ENCODE data around the gene FGF21.

Gene FGF21

GRCh38 chr19:48772503-48772953, 17.2 kb downstream of the FGF21 start:
- TF ChIP-seq, protein P1, sequence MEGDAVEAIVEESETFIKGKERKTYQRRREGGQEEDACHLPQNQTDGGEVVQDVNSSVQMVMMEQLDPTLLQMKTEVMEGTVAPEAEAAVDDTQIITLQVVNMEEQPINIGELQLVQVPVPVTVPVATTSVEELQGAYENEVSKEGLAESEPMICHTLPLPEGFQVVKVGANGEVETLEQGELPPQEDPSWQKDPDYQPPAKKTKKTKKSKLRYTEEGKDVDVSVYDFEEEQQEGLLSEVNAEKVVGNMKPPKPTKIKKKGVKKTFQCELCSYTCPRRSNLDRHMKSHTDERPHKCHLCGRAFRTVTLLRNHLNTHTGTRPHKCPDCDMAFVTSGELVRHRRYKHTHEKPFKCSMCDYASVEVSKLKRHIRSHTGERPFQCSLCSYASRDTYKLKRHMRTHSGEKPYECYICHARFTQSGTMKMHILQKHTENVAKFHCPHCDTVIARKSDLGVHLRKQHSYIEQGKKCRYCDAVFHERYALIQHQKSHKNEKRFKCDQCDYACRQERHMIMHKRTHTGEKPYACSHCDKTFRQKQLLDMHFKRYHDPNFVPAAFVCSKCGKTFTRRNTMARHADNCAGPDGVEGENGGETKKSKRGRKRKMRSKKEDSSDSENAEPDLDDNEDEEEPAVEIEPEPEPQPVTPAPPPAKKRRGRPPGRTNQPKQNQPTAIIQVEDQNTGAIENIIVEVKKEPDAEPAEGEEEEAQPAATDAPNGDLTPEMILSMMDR (IDR thresholded peaks at IDR 0.05), result no peak
- H3K9me3 ChIP-seq, result no peaks in the 10 kb centered on the region
- no peak overlapping the region for H3K4me3 ChIP-seq (ENCODE audit: low read depth in 1 of 2, low read length in 1 of 2)
- no peaks in the 10 kb centered on the region for H3K4me1 ChIP-seq (ENCODE audit: control insufficient read depth in 1 of 2, insufficient read depth in 1 of 2, low read depth in 1 of 2, low read length in 1 of 2)
- no peak overlapping the region for H3K27ac ChIP-seq
- no peaks in the 10 kb centered on the region for H3K36me3 ChIP-seq
- peaks cover 30% of the 10 kb centered on the region for H3K27me3 ChIP-seq

- TF ChIP-seq, protein P1 (IDR thresholded peaks at IDR 0.05), result no peak
- H3K27me3 ChIP-seq, result peaks cover 6% of the 10 kb centered on the region
- H3K36me3 ChIP-seq, result no peaks in the 10 kb centered on the region
- H3K4me3 ChIP-seq (ENCODE audit: low read depth in 1 of 2, low read length in 1 of 2), result no peak overlapping the region
- H3K9me3 ChIP-seq, result no peaks in the 10 kb centered on the region
- H3K4me1 ChIP-seq (ENCODE audit: control insufficient read depth in 1 of 2, insufficient read depth in 1 of 2, low read depth in 1 of 2, low read length in 1 of 2), result no peaks in the 10 kb centered on the region
- H3K27ac ChIP-seq, result no peak overlapping the region
Measured at GRCh38 chr19:48777139-48777538, 21.8 kb downstream of the FGF21 start.

DNA sequence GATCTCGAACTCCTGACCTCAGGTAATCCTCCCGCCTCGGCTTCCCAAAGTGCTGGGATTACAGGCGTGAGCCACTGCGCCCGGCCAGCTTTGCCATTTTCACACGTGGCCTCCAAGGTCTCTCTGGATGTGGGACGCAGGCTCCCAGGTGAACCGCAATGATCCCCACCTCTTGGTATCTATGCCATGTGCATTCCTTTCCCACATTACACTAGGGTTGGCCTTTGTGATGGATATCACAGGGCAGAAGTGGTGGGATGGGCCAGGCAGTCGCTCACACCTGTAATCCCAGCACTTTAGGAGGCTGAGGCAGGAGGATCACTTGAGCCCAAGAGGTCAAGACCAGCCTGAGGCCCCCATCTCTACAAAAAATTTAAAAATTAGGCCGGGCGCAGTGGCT, 22.4 kb downstream of the FGF21 start:
- TF ChIP-seq, protein P1 (IDR thresholded peaks at IDR 0.05), result no peak
- Histone ChIP-seq H3K4me1 (ENCODE audit: control insufficient read depth in 1 of 2, insufficient read depth in 1 of 2, low read depth in 1 of 2, low read length in 1 of 2) (no peaks in the 10 kb centered on the region), H3K4me3 (ENCODE audit: low read depth in 1 of 2, low read length in 1 of 2) (no peak overlapping the region), H3K27ac (no peak overlapping the region), H3K36me3 (no peaks in the 10 kb centered on the region), H3K27me3 (peaks cover 10% of the 10 kb centered on the region), H3K9me3 (no peaks in the 10 kb centered on the region)

GRCh38 chr19:48779636-48780035, 24.3 kb downstream of the FGF21 start:
- Histone ChIP-seq H3K9me3 (no peaks in the 10 kb centered on the region), H3K4me3 (ENCODE audit: low read depth in 1 of 2, low read length in 1 of 2) (no peak overlapping the region), H3K36me3 (no peaks in the 10 kb centered on the region), H3K4me1 (ENCODE audit: control insufficient read depth in 1 of 2, insufficient read depth in 1 of 2, low read depth in 1 of 2, low read length in 1 of 2) (no peaks in the 10 kb centered on the region), H3K27ac (no peak overlapping the region), H3K27me3 (peaks cover 14% of the 10 kb centered on the region)
- TF ChIP-seq, protein P1 (IDR thresholded peaks at IDR 0.05), result no peak

- peaks cover 17% of the 10 kb centered on the region for H3K27me3 ChIP-seq
- no peak overlapping the region for H3K27ac ChIP-seq
- no peak overlapping the region for H3K4me3 ChIP-seq (ENCODE audit: low read depth in 1 of 2, low read length in 1 of 2)
- H3K9me3 ChIP-seq, result no peaks in the 10 kb centered on the region
- H3K4me1 ChIP-seq (ENCODE audit: control insufficient read depth in 1 of 2, insufficient read depth in 1 of 2, low read depth in 1 of 2, low read length in 1 of 2), result no peaks in the 10 kb centered on the region
- no peaks in the 10 kb centered on the region for H3K36me3 ChIP-seq
- TF ChIP-seq, protein P1 (IDR thresholded peaks at IDR 0.05), result no peak
Measured at GRCh38 chr19:48780631-48781391, 25.5 kb downstream of the FGF21 start.

Measured in neutrophil (primary cell).